PC-3 (cell line): ENCODE data around the gene SART3. TPM values are rescaled to one million over a fixed set of nuclear protein-coding genes. Genes with fewer than 3 reads are reported as not detected.

Experiments
- ATAC-seq: fragments of 200-7000 bp; cut with Tn5 transposase; 2 replicates; pipeline ENCODE4 v1.9.1; 2020; ENCODE audit warnings: mild to moderate bottlenecking, moderate library complexity
- Bru-seq: library from RNA; stranded (reverse); fragments of 400-500 nt; gene quantifications from one replicate; lab custom pipeline; 2021; lab: Mats Ljungman, UMichigan
- BruChase-seq, 2 experiments: library from RNA; stranded (reverse); fragments of 400-500 nt; gene quantifications; one replicate each; lab custom pipeline; 2021; lab: Mats Ljungman, UMichigan
- BruUV-seq: library from RNA; stranded (reverse); fragments of 400-500 nt; replicated peaks from 2 replicates; lab custom pipeline; 2021; lab: Mats Ljungman, UMichigan
- CTCF ChIA-PET: fragments of 300-600 bp; sonication (Branson Sonifier 250); formaldehyde crosslinking; loops from one replicate; lab custom pipeline; 2022; ENCODE audit warnings: antibody characterized with exemption; lab: Charles Lee
- POLR2A ChIA-PET: fragments of 300-600 bp; sonication (Branson Sonifier 250); formaldehyde crosslinking; loops from one replicate; lab custom pipeline; 2022; ENCODE audit warnings: antibody characterized with exemption; ENCODE audit not compliant: unreplicated experiment; lab: Charles Lee
- DNase-seq: peaks from one replicate; pipeline ENCODE4 v3.0.0-alpha.2; 2015
- H2AFZ ChIP-seq: fragments of 300-600 bp; sonication (generic); 2 replicates; pipeline ENCODE4 v1.6.0; 2016; ENCODE audit warnings: antibody characterized with exemption, low read length
- H3F3A ChIP-seq: fragments of 300-600 bp; sonication (generic); one replicate; pipeline ENCODE4 v1.6.0; 2017; ENCODE audit warnings: antibody characterized with exemption, low read length, control low read depth, mild to moderate bottlenecking; ENCODE audit not compliant: unreplicated experiment
- H3K27ac ChIP-seq: fragments of 300-600 bp; sonication (generic); 2 replicates; pipeline ENCODE4 v1.5.1; 2016; ENCODE audit warnings: mild to moderate bottlenecking, low read length
- H3K27me3 ChIP-seq: fragments of 300-600 bp; sonication (generic); 2 replicates; pipeline ENCODE4 v1.6.1; 2016; ENCODE audit warnings: low read length, mixed read lengths
- H3K36me3 ChIP-seq: fragments of 300-600 bp; sonication (generic); 2 replicates; pipeline ENCODE4 v1.6.1; 2016; ENCODE audit warnings: low read depth, mixed run types, low read length, mixed read lengths
- H3K4me1 ChIP-seq: fragments of 300-600 bp; sonication (generic); 2 replicates; pipeline ENCODE4 v1.5.1; 2016; ENCODE audit warnings: low read length; ENCODE audit not compliant: insufficient read depth
- H3K4me2 ChIP-seq: fragments of 300-600 bp; sonication (generic); 2 replicates; pipeline ENCODE4 v1.6.0; 2016; ENCODE audit warnings: low read length
- H3K4me3 ChIP-seq: fragments of 300-600 bp; sonication (generic); 2 replicates; pipeline ENCODE4 v1.5.1; 2016; ENCODE audit warnings: mild to moderate bottlenecking, low read length, mixed read lengths
- H3K79me2 ChIP-seq: fragments of 300-600 bp; sonication (generic); 2 replicates; pipeline ENCODE4 v1.6.1; 2017; ENCODE audit warnings: low read length, mixed read lengths
- H3K9ac ChIP-seq: fragments of 300-600 bp; sonication (generic); 2 replicates; pipeline ENCODE4 v1.6.0; 2016; ENCODE audit warnings: mild to moderate bottlenecking, low read length
- H3K9me2 ChIP-seq: fragments of 300-600 bp; sonication (generic); replicated peaks from 2 replicates; pipeline ENCODE4 v1.6.1; 2016; ENCODE audit warnings: mixed run types, low read length, mixed read lengths
- H3K9me3 ChIP-seq: fragments of 300-600 bp; sonication (generic); 2 replicates; pipeline ENCODE4 v1.6.1; 2016; ENCODE audit warnings: low read length, mixed read lengths
- H4K20me1 ChIP-seq: fragments of 300-600 bp; sonication (generic); 2 replicates; pipeline ENCODE4 v1.6.1; 2016; ENCODE audit warnings: low read length, mixed read lengths
- EZH2 ChIP-seq: fragments of 300-600 bp; sonication (generic); IDR thresholded peaks from one replicate; pipeline ENCODE4 v1.6.1; 2017; ENCODE audit warnings: antibody characterized with exemption, mild to moderate bottlenecking, low read length; ENCODE audit not compliant: unreplicated experiment
- EZH2phosphoT487 ChIP-seq: fragments of 300-600 bp; sonication (generic); IDR thresholded peaks from 2 replicates; pipeline ENCODE4 v1.6.1; 2018; ENCODE audit warnings: mild to moderate bottlenecking, antibody characterized with exemption, low read length, borderline replicate concordance
- intact Hi-C: fragments of 100-400 bp; cut with micrococcal nuclease; formaldehyde crosslinking; loops from 2 replicates; pipeline ENCODE4 v1.9.0; 2023
- long read RNA-seq: library from polyadenylated mRNA; unstranded; transcript quantifications from one replicate; pipeline ENCODE4 v2.0.0, GENCODE V29; 2021; ENCODE audit not compliant: unreplicated experiment
- total RNA-seq: library from RNA; depleted of rRNA; stranded (reverse); fragments of >200 nt; gene quantifications from 2 replicates; pipeline ENCODE4 v1.2.3, GENCODE V29; 2014; rRNA removed
- TF ChIP-seq, protein P1 (sequence below): fragments of 300-600 bp; sonication (generic); conservative IDR thresholded peaks from 2 replicates; pipeline ENCODE4 v1.5.1; 2017; ENCODE audit warnings: antibody characterized with exemption, low read depth, mild to moderate bottlenecking, low read length

Gene SART3, protein sequence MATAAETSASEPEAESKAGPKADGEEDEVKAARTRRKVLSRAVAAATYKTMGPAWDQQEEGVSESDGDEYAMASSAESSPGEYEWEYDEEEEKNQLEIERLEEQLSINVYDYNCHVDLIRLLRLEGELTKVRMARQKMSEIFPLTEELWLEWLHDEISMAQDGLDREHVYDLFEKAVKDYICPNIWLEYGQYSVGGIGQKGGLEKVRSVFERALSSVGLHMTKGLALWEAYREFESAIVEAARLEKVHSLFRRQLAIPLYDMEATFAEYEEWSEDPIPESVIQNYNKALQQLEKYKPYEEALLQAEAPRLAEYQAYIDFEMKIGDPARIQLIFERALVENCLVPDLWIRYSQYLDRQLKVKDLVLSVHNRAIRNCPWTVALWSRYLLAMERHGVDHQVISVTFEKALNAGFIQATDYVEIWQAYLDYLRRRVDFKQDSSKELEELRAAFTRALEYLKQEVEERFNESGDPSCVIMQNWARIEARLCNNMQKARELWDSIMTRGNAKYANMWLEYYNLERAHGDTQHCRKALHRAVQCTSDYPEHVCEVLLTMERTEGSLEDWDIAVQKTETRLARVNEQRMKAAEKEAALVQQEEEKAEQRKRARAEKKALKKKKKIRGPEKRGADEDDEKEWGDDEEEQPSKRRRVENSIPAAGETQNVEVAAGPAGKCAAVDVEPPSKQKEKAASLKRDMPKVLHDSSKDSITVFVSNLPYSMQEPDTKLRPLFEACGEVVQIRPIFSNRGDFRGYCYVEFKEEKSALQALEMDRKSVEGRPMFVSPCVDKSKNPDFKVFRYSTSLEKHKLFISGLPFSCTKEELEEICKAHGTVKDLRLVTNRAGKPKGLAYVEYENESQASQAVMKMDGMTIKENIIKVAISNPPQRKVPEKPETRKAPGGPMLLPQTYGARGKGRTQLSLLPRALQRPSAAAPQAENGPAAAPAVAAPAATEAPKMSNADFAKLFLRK
- total RNA-seq (148 and 165 TPM in 2 replicates), Bru-seq, nascent RNA (percentile 95 among the genes with signal in this experiment), BruChase-seq, experiment 1, labeled RNA remaining after a 6-hour chase (percentile 92 among the genes with signal in this experiment), BruChase-seq, experiment 2, labeled RNA remaining after a 2-hour chase (percentile 94 among the genes with signal in this experiment)
- long read RNA-seq, full-length matches to known transcripts: 57 of 121 reads
- long read RNA-seq, partial matches to known transcripts: 39 of 121 reads
- long read RNA-seq, other reads (novel, unspliced or antisense): 25 of 121 reads

DNA sequence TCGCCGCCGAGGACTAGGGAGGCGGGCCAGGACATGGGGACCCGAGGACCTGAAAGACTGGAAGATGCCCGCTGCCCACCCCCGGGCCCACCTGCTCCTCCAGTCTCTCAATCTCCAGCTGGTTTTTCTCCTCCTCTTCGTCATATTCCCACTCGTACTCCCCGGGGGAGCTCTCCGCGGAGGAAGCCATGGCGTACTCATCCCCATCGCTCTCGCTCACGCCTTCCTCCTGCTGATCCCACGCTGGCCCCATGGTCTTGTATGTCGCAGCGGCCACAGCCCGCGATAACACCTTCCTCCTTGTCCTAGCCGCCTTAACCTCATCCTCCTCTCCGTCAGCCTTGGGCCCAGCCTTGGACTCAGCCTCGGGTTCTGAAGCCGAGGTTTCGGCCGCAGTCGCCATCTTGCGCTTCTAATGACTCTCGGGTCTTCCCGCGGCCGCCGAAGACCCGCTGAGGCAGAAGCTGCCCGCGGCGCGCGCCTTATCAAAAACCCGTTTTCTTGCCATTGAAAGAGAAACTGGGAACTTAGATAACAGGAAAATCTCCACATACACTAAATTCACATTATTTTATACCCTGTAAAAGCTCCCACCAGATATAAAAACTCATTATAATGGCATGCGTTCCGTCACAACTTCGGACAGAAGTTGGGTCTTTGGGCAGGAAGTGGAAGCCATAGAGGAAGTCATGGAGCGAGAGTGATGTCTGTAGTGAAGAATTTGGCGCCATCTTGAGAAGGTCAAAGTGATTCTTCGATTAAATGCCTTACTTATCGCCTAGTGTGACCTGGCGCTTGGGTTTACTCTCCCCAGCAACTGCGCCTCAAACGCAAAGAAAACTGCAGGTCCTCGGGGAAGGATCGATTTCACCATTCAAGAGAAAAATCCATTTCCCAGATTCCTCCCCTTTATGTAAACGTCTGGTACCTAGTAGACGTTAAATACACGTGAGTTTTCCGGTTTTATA lies at the start of gene SART3:
Gene SART3 (minus strand): TSS at position 422 of the 968 bp plus-strand sequence. CDS start 19 bp downstream, at position 403.
- peak within 1 kb of the TSS; percentile 92 for H3K4me2 ChIP-seq
- POLR2A ChIA-PET: no interaction called here
- TF ChIP-seq, protein P1, sequence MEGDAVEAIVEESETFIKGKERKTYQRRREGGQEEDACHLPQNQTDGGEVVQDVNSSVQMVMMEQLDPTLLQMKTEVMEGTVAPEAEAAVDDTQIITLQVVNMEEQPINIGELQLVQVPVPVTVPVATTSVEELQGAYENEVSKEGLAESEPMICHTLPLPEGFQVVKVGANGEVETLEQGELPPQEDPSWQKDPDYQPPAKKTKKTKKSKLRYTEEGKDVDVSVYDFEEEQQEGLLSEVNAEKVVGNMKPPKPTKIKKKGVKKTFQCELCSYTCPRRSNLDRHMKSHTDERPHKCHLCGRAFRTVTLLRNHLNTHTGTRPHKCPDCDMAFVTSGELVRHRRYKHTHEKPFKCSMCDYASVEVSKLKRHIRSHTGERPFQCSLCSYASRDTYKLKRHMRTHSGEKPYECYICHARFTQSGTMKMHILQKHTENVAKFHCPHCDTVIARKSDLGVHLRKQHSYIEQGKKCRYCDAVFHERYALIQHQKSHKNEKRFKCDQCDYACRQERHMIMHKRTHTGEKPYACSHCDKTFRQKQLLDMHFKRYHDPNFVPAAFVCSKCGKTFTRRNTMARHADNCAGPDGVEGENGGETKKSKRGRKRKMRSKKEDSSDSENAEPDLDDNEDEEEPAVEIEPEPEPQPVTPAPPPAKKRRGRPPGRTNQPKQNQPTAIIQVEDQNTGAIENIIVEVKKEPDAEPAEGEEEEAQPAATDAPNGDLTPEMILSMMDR: no peak
- TF ChIP-seq EZH2 (no peak), EZH2phosphoT487 (no peak)
- H3F3A ChIP-seq: peaks cover 5% of the 10 kb centered on the region
- peak within 1 kb of the TSS; percentile 74 for H3K27ac ChIP-seq
- peak within 1 kb of the TSS; percentile 90 for H3K4me3 ChIP-seq
- intact Hi-C loops: loop anchor here (5.0 kb wide), 3 partner anchors 71 to 296 kb away; partner anchors contain the start of genes SELPLG and SSH1
- peaks cover 77% of the 10 kb centered on the region for H3K79me2 ChIP-seq
- H3K36me3 ChIP-seq: peaks cover 32% of the 10 kb centered on the region
- DNase-seq (peak; percentile 89), ATAC-seq (peak; percentile 31)
- H3K4me1 ChIP-seq: peaks cover 33% of the 10 kb centered on the region
- peaks cover 26% of the 10 kb centered on the region for H4K20me1 ChIP-seq
- no peaks in the 10 kb centered on the region for H3K9me3 ChIP-seq
- CTCF ChIA-PET: no interaction called here
- BruUV-seq: no TSS peak
- peak within 1 kb of the TSS; percentile 96 for H3K9ac ChIP-seq
- H3K27me3 ChIP-seq: no peaks in the 10 kb centered on the region
- H2AFZ ChIP-seq: peak within 1 kb of the TSS; percentile 91
- no peaks in the 10 kb centered on the region for H3K9me2 ChIP-seq

DNA sequence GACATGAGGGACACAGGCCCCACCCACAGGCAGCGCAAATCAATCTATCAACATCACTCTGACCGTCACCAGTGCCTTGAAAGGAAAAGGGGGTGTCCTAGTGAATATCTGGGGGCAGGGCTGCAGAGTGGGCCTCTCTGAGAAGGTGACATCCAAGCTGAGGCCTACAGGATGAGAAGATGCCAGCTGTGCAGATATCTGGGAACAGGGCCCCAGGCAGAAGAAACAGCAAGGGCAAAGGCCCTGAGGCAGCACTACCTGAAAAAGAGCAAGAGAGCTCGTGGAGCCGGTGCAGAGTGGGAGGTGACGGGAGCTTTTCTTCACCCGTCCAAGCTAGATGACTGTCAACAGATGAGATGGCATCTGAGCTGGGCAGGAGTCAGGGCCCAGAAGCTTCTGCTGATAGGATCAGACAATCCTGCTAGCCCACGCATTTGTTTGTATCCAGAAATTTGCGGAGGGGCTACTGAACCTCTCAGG lies 49.4 kb upstream of the SART3 start:
- BruUV-seq: no TSS peak
- Histone ChIP-seq H3K4me2 (no peak overlapping the region), H3K9me3 (no peaks in the 10 kb centered on the region), H2AFZ (no peak overlapping the region), H3F3A (no peaks in the 10 kb centered on the region), H3K9ac (no peak overlapping the region), H3K4me3 (no peak overlapping the region), H4K20me1 (no peaks in the 10 kb centered on the region), H3K27me3 (no peaks in the 10 kb centered on the region), H3K9me2 (no peaks in the 10 kb centered on the region), H3K27ac (no peak overlapping the region), H3K36me3 (no peaks in the 10 kb centered on the region), H3K4me1 (peaks cover 16% of the 10 kb centered on the region), H3K79me2 (no peaks in the 10 kb centered on the region)
- ATAC-seq (no peak), DNase-seq (no peak)
- POLR2A ChIA-PET: no interaction called here
- intact Hi-C loops: loop anchor here (10.0 kb wide), 1 partner anchor 696 kb away; no protein-coding TSS in a partner anchor
- TF ChIP-seq EZH2phosphoT487: no peak
- TF ChIP-seq EZH2: no peak
- TF ChIP-seq, protein P1: no peak
- CTCF ChIA-PET: no interaction called here
